ENCODE measurements around the gene FAM184A. TPM values are rescaled to one million over a fixed set of nuclear protein-coding genes. Genes with fewer than 3 reads are reported as not detected.

The FAM184A gene
- total and polyA plus RNA-seq, 2 of the 13 experiments (the other 11 are each of a cell fraction or from before 2014, with no cell fraction given) = 7.0 to 18.0 TPM

DNA sequence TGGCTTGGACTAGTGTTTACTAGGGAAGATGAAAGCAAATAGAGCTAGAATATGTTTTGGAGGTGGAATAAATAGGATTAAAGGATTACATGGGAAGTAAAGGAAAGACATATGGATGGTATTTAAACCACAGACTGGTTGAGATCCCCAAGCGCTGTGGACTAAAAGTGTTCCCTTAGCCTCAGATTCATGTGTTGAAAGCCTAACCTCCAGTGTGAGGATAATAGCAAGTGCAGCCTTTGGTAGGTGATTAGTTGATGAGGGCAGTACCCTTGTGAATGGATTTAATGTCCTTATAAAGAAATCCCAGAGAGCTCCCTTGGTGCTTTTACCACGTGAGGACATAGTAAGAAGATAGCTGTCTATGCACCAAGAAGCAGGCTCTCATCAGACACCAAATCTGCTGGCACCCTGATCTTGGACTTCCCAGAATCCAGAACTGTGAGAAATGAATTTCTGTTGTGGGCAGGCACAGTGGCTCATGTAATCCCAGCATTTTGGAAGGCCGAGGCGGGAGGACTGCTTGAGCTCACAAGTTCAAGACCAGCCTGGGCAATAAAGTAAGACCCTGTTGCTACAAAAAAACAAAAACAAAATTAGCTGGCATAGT lies 86.2 kb downstream of the FAM184A start:
- FAIRE-seq = no peak
- H3K79me2 ChIP-seq (ENCODE audit: insufficient read depth, low read length) = no peaks in the 10 kb centered on the region
- WGBS (ENCODE audit: low lambda C conversion rate) = 97% methylated on average over 4 of the region's 4 CpGs
- H3K9ac ChIP-seq (ENCODE audit: insufficient read depth, low read depth, low read length) = no peak overlapping the region
- H3K9me3 ChIP-seq (ENCODE audit: low read length) = no peaks in the 10 kb centered on the region
- ChIA-PET POLR2A (no interaction called here), CTCF (ENCODE audit: low intra/inter-chr PET ratio, low total read pairs) (no interaction called here)
- in situ Hi-C loops (cut with HindIII; ENCODE audit: extremely low pct_ligation_motif_present, low pct_unique_long_range_greater_than_20kb) = no loop called here
- TF ChIP-seq, protein P1, sequence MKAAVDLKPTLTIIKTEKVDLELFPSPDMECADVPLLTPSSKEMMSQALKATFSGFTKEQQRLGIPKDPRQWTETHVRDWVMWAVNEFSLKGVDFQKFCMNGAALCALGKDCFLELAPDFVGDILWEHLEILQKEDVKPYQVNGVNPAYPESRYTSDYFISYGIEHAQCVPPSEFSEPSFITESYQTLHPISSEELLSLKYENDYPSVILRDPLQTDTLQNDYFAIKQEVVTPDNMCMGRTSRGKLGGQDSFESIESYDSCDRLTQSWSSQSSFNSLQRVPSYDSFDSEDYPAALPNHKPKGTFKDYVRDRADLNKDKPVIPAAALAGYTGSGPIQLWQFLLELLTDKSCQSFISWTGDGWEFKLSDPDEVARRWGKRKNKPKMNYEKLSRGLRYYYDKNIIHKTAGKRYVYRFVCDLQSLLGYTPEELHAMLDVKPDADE (CRISPR knock-in tag; IDR thresholded peaks at IDR 0.05) = no peak
- TF ChIP-seq ZFP1 (CRISPR knock-in tag; IDR thresholded peaks at IDR 0.05) (no peak), ZNF672 (CRISPR knock-in tag; IDR thresholded peaks at IDR 0.05) (no peak), ZNF234 (CRISPR knock-in tag; conservative IDR thresholded peaks at IDR 0.05) (no peak), RFX5 (IDR thresholded peaks at IDR 0.05; ENCODE audit: low read depth, low read length) (no peak)
- TF ChIP-seq, protein P2, sequence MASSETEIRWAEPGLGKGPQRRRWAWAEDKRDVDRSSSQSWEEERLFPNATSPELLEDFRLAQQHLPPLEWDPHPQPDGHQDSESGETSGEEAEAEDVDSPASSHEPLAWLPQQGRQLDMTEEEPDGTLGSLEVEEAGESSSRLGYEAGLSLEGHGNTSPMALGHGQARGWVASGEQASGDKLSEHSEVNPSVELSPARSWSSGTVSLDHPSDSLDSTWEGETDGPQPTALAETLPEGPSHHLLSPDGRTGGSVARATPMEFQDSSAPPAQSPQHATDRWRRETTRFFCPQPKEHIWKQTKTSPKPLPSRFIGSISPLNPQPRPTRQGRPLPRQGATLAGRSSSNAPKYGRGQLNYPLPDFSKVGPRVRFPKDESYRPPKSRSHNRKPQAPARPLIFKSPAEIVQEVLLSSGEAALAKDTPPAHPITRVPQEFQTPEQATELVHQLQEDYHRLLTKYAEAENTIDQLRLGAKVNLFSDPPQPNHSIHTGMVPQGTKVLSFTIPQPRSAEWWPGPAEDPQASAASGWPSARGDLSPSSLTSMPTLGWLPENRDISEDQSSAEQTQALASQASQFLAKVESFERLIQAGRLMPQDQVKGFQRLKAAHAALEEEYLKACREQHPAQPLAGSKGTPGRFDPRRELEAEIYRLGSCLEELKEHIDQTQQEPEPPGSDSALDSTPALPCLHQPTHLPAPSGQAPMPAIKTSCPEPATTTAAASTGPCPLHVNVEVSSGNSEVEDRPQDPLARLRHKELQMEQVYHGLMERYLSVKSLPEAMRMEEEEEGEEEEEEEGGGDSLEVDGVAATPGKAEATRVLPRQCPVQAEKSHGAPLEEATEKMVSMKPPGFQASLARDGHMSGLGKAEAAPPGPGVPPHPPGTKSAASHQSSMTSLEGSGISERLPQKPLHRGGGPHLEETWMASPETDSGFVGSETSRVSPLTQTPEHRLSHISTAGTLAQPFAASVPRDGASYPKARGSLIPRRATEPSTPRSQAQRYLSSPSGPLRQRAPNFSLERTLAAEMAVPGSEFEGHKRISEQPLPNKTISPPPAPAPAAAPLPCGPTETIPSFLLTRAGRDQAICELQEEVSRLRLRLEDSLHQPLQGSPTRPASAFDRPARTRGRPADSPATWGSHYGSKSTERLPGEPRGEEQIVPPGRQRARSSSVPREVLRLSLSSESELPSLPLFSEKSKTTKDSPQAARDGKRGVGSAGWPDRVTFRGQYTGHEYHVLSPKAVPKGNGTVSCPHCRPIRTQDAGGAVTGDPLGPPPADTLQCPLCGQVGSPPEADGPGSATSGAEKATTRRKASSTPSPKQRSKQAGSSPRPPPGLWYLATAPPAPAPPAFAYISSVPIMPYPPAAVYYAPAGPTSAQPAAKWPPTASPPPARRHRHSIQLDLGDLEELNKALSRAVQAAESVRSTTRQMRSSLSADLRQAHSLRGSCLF (CRISPR knock-in tag; IDR thresholded peaks at IDR 0.05; ENCODE audit: borderline replicate concordance) = no peak
- TF ChIP-seq, protein P3, sequence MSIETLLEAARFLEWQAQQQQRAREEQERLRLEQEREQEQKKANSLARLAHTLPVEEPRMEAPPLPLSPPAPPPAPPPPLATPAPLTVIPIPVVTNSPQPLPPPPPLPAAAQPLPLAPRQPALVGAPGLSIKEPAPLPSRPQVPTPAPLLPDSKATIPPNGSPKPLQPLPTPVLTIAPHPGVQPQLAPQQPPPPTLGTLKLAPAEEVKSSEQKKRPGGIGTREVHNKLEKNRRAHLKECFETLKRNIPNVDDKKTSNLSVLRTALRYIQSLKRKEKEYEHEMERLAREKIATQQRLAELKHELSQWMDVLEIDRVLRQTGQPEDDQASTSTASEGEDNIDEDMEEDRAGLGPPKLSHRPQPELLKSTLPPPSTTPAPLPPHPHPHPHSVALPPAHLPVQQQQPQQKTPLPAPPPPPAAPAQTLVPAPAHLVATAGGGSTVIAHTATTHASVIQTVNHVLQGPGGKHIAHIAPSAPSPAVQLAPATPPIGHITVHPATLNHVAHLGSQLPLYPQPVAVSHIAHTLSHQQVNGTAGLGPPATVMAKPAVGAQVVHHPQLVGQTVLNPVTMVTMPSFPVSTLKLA (IDR thresholded peaks at IDR 0.05) = no peak
- TF ChIP-seq, protein P4, sequence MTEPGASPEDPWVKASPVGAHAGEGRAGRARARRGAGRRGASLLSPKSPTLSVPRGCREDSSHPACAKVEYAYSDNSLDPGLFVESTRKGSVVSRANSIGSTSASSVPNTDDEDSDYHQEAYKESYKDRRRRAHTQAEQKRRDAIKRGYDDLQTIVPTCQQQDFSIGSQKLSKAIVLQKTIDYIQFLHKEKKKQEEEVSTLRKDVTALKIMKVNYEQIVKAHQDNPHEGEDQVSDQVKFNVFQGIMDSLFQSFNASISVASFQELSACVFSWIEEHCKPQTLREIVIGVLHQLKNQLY (CRISPR knock-in tag; IDR thresholded peaks at IDR 0.05) = no peak
- no peak overlapping the region for H3K4me2 ChIP-seq (ENCODE audit: low read depth, low read length)
- peaks cover 12% of the 10 kb centered on the region for H3K4me1 ChIP-seq (ENCODE audit: insufficient read depth, low read length)
- DNase-seq (ENCODE audit: low spot score) = no peak
- BruUV-seq (replicated peaks) = no TSS peak
- H3K27me3 ChIP-seq (ENCODE audit: control insufficient read depth in 1 of 2, insufficient read depth in 2 of 2, low read length in 2 of 2) = no peaks in the 10 kb centered on the region
- no peak for ATAC-seq
- H3K4me3 ChIP-seq (replicated peaks in 1 of 3; ENCODE audit: insufficient read depth in 1 of 3, low read depth in 2 of 3, low read length in 3 of 3) = no peak overlapping the region
- intact Hi-C loops (cut with micrococcal nuclease; ENCODE audit: unreplicated experiment) = no loop called here
- H3K36me3 ChIP-seq (replicated peaks in 1 of 2; ENCODE audit: control insufficient read depth in 1 of 2, insufficient read depth in 2 of 2, low read length in 2 of 2) = no peaks in the 10 kb centered on the region
- no peak overlapping the region for H3K27ac ChIP-seq (ENCODE audit: extremely low read length, insufficient read depth, low read length)
- no peak overlapping the region for H2AFZ ChIP-seq (ENCODE audit: low read length)
- H4K20me1 ChIP-seq (ENCODE audit: insufficient read depth, low read length) = no peaks in the 10 kb centered on the region
